ENCODE data around the gene RSF1. TPM values are rescaled to one million over a fixed set of nuclear protein-coding genes. Genes with fewer than 3 reads are reported as not detected.

RSF1 gene
- total RNA-seq, 1 experiment from 2014 or later, result 43.1 TPM

DNA sequence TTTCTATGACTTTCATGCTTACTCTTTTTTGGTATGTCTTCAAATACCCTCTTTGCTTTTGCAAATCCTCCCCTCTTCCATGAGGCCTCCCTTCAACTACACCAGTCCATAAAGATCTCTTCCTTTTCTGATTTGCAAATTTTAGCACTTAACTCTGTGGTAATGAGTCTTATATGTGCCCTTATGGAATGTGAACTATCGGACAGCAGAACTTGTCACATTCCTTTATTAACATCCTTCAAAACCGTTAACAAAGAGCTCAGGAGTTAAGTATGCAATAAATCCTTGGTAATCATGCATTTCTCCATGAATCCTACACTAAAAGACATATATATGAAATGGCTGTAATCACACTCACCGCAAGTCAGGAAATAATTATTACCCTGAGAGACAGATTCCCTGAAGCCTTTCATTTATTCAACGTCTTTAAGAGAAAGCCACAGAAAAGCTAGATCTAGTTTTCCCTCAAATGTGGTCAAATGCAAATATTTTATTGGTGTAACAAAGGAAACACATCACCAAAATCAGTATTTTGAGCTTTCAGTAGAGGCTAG, 190.3 kb downstream of the RSF1 start:
- no peak overlapping the region for H2AFZ ChIP-seq (ENCODE audit: low read depth, low read length, poor library complexity, severe bottlenecking)
- H3K4me2 ChIP-seq (ENCODE audit: low read length), result no peak overlapping the region
- H3K9me2 ChIP-seq (ENCODE audit: insufficient read depth), result no peaks in the 10 kb centered on the region
- BruUV-seq (replicated peaks), result no TSS peak
- DNase-seq (ENCODE audit: low read depth, low spot score) (no peak), ATAC-seq (no peak)
- peaks cover 11 to 16% of the 10 kb centered on the region in 2 experiments; a peak in 2 of 4 replicates for H3K36me3 ChIP-seq (ENCODE audit: control insufficient read depth in 1 of 2, insufficient read depth in 2 of 2, low read length in 2 of 2)
- 0 out of 4 replicates have a peak, but pooled peaks cover 0 to 2% of the 10 kb centered on the region in 2 experiments for H3K4me1 ChIP-seq (ENCODE audit: control insufficient read depth in 1 of 2, insufficient read depth in 2 of 2, low read length in 2 of 2)
- CTCF ChIA-PET, result interaction anchor here (2.0 kb wide), 1 partner anchor 10 kb away, joined by 7 read pairs; no protein-coding TSS in a partner anchor
- POLR2A ChIA-PET, result no interaction called here
- TF ChIP-seq CBX3 (IDR thresholded peaks at IDR 0.05; ENCODE audit: low read depth) (no peak), EGR1 (IDR thresholded peaks at IDR 0.05; ENCODE audit: low read depth) (no peak), POLR2A (IDR thresholded peaks at IDR 0.05; ENCODE audit: borderline replicate concordance, extremely low read depth, insufficient read depth, insufficient read length) (no peak), SRF (IDR thresholded peaks at IDR 0.05; ENCODE audit: low read depth) (no peak), TCF7L2 (IDR thresholded peaks at IDR 0.05; ENCODE audit: borderline replicate concordance, extremely low read depth, insufficient read depth, insufficient read length) (no peak), EZH2 (IDR thresholded peaks at IDR 0.05) (no peak), ELF1 (IDR thresholded peaks at IDR 0.05; ENCODE audit: borderline replicate concordance, low read depth) (no peak), RAD21 (IDR thresholded peaks at IDR 0.05; ENCODE audit: low read depth) (no peak), YY1 (IDR thresholded peaks at IDR 0.05; ENCODE audit: extremely low read depth, insufficient replicate concordance, low read depth, low read length) (no peak), ZNF274 (IDR thresholded peaks at IDR 0.05; ENCODE audit: low read depth, low read length) (no peak)
- TF ChIP-seq, protein P1, sequence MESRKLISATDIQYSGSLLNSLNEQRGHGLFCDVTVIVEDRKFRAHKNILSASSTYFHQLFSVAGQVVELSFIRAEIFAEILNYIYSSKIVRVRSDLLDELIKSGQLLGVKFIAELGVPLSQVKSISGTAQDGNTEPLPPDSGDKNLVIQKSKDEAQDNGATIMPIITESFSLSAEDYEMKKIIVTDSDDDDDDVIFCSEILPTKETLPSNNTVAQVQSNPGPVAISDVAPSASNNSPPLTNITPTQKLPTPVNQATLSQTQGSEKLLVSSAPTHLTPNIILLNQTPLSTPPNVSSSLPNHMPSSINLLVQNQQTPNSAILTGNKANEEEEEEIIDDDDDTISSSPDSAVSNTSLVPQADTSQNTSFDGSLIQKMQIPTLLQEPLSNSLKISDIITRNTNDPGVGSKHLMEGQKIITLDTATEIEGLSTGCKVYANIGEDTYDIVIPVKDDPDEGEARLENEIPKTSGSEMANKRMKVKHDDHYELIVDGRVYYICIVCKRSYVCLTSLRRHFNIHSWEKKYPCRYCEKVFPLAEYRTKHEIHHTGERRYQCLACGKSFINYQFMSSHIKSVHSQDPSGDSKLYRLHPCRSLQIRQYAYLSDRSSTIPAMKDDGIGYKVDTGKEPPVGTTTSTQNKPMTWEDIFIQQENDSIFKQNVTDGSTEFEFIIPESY (IDR thresholded peaks at IDR 0.05; ENCODE audit: extremely low read depth, insufficient replicate concordance, low read length), result no peak
- TF ChIP-seq, protein P2, sequence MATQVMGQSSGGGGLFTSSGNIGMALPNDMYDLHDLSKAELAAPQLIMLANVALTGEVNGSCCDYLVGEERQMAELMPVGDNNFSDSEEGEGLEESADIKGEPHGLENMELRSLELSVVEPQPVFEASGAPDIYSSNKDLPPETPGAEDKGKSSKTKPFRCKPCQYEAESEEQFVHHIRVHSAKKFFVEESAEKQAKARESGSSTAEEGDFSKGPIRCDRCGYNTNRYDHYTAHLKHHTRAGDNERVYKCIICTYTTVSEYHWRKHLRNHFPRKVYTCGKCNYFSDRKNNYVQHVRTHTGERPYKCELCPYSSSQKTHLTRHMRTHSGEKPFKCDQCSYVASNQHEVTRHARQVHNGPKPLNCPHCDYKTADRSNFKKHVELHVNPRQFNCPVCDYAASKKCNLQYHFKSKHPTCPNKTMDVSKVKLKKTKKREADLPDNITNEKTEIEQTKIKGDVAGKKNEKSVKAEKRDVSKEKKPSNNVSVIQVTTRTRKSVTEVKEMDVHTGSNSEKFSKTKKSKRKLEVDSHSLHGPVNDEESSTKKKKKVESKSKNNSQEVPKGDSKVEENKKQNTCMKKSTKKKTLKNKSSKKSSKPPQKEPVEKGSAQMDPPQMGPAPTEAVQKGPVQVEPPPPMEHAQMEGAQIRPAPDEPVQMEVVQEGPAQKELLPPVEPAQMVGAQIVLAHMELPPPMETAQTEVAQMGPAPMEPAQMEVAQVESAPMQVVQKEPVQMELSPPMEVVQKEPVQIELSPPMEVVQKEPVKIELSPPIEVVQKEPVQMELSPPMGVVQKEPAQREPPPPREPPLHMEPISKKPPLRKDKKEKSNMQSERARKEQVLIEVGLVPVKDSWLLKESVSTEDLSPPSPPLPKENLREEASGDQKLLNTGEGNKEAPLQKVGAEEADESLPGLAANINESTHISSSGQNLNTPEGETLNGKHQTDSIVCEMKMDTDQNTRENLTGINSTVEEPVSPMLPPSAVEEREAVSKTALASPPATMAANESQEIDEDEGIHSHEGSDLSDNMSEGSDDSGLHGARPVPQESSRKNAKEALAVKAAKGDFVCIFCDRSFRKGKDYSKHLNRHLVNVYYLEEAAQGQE (IDR thresholded peaks at IDR 0.05; ENCODE audit: low read depth), result no peak
- RAD21 ChIA-PET (ENCODE audit: low non-redundant PET in 1 of 2, low total read pairs in 2 of 2, uncharacterized antibody in 2 of 2, unreplicated experiment in 2 of 2), result no interaction called here
- intact Hi-C loops (cut with micrococcal nuclease), result no loop called here
- H3K9ac ChIP-seq (ENCODE audit: low read length), result no peak overlapping the region
- H3K27ac ChIP-seq (ENCODE audit: low read depth, low read length), result no peak overlapping the region
- H3K9me3 ChIP-seq (ENCODE audit: control insufficient read depth in 1 of 2, insufficient read depth in 1 of 2, low read depth in 1 of 2, low read length in 2 of 2), result no peaks in the 10 kb centered on the region
- peaks cover 92% of the 10 kb centered on the region for H3K79me2 ChIP-seq (ENCODE audit: insufficient read depth, low read length)
- H3K4me3 ChIP-seq (replicated peaks in 1 of 2; ENCODE audit: low read depth in 1 of 2, low read length in 2 of 2), result no peak overlapping the region
- H3K27me3 ChIP-seq (ENCODE audit: insufficient read depth, low read length), result no peaks in the 10 kb centered on the region
- no peaks in the 10 kb centered on the region; the same call in 1 of the 2 replicates for H4K20me1 ChIP-seq (ENCODE audit: insufficient read depth)

Measured in HCT116 (cell line).